NT2/D1 (cell line): ENCODE results near the gene LHB.

Source experiments
- SUZ12 ChIP-seq: IDR thresholded peaks from 2 replicates; pipeline ENCODE4 v1.6.1; 2011; ENCODE audit not compliant: insufficient read length, insufficient read depth; ENCODE audit errors: extremely low read depth
- YY1 ChIP-seq: IDR thresholded peaks from 2 replicates; pipeline ENCODE4 v1.6.1; 2011; ENCODE audit not compliant: insufficient read length, insufficient read depth
- ZNF274 ChIP-seq: IDR thresholded peaks from 2 replicates; pipeline ENCODE4 v1.6.1; 2011; ENCODE audit warnings: mild to moderate bottlenecking, low read depth, low read length

GRCh38 chr19:48988860-48989259, 28.0 kb downstream of the LHB start:
- TF ChIP-seq YY1: no peak
- TF ChIP-seq SUZ12: no peak
- TF ChIP-seq ZNF274: no peak
